Adrenal gland (tissue), 12 donors: ENCODE measurements around the gene UNC5C. TPM values are rescaled to one million over a fixed set of nuclear protein-coding genes. Genes with fewer than 3 reads are reported as not detected.

Experiments used
- DNase-seq, 7 donors: peaks; one replicate each; pipeline ENCODE4 v3.0.0-alpha.2; 2019 to 2020
- H3K27ac ChIP-seq, 5 donors: fragments of 200-600 bp; sonication (generic) in 4 of 5; 1 replicate in 3 of 5; 2 replicates in 2 of 5; pipeline versions ENCODE4 v1.5.1 to v1.8.0; 2016 to 2020; ENCODE audit warnings: mild to moderate bottlenecking in 1 of 5
- H3K27me3 ChIP-seq: fragments of 200-600 bp; 2 replicates; pipeline ENCODE4 v1.8.0; 2021
- H3K36me3 ChIP-seq, 2 donors: fragments of 200-600 bp; replicated peaks in 1 of 2; 1 replicate in 1 of 2; 2 replicates in 1 of 2; pipeline versions ENCODE4 v1.5.1 to v1.8.0; 2018 to 2022
- H3K4me1 ChIP-seq, 2 donors: fragments of 200-600 bp; replicated peaks in 1 of 2; 1 replicate in 1 of 2; 2 replicates in 1 of 2; pipeline versions ENCODE4 v1.5.1 to v1.8.0; 2018 to 2021
- H3K4me3 ChIP-seq, 4 donors: fragments of 200-600 bp; sonication (generic) in 3 of 4; one replicate each; pipeline ENCODE4 v1.5.1; 2016 to 2018
- H3K9me3 ChIP-seq, 3 donors: fragments of 200-600 bp; sonication (generic) in 1 of 3; replicated peaks in 1 of 3; 1 replicate in 2 of 3; 2 replicates in 1 of 3; pipeline versions ENCODE4 v1.5.1 to v1.8.0; 2016 to 2021
- CTCF ChIP-seq, 6 experiments: fragments of 450-650 bp in 4 of 6; fragments of 200-600 bp in 2 of 6; sonication (generic) in 1 of 6; IDR thresholded peaks; 1 replicate in 5 of 6; 2 replicates in 1 of 6; pipeline versions ENCODE4 v1.5.1 to v1.8.0; 2016 to 2021; ENCODE audit warnings: antibody characterized with exemption in 6 of 6, mild to moderate bottlenecking in 2 of 6, moderate library complexity in 1 of 6
- POLR2A ChIP-seq, 2 donors: fragments of 450-650 bp; IDR thresholded peaks; one replicate each; pipeline ENCODE4 v1.6.1; 2017; ENCODE audit warnings: antibody characterized with exemption in 2 of 2, mild to moderate bottlenecking in 2 of 2, moderate library complexity in 1 of 2
- whole genome bisulfite sequencing, 4 donors: extraction: QIAGEN DNeasy Blood & Tissue Kit in 2 of 4; methylation state at CpG; one replicate each; pipeline versions ENCODE4 v1.1.5 to v1.1.7; 2013 to 2017; 5-methylcytosine and 5-hydroxymethylcytosine counted together
- intact Hi-C, 2 donors: fragments of 100-400 bp; cut with DNase I; formaldehyde crosslinking; loops; one replicate each; pipeline versions ENCODE4 v1.14.1 to v1.15.0; 2022 to 2023
- polyA plus RNA-seq, 3 donors: library from polyadenylated mRNA; stranded (reverse); fragments of 200-250 nt in 2 of 3; fragments of 350-450 nt in 1 of 3; fragmentation: Illumina TruSeq in 1 of 3; extraction: RNeasy Lipid Tissue Mini Kit (QIAGEN cat#74804) in 1 of 3; gene quantifications; one replicate each; pipeline ENCODE4 v1.2.3, GENCODE V29; 2013 to 2014
- total RNA-seq, 9 donors: library from RNA; depleted of rRNA in 4 of 9; stranded (reverse); fragments of >200 nt in 4 of 9; fragments of 120-200 nt in 1 of 9; fragmentation: NEBNext Ultra II Directional in 1 of 9; extraction: Animal tissue kit (Norgen Biotek cat#: 25700) in 1 of 9; gene quantifications; one replicate each; pipeline versions ENCODE4 v1.1.0 to v1.2.4, GENCODE V29; 2013 to 2023
- donor health status: healthy with polysubstance abuse.
- donor health status: Bipolar disorder and iron deficiency.
- donor health status: DM: yes; HTN: yes; CAD: no.
- donor health status: DM: no; HTN: no; CAD: no.
- donor health status: DM: no; HTN: no; CAD: no.
- donor health status: DM: yes; HTN: yes; CAD: no.

The UNC5C gene
- total and polyA plus RNA-seq, 12 donors = 4.7 to 33.5 (median 23.8) TPM

- Histone ChIP-seq H3K27me3 (no peaks in the 10 kb centered on the region), H3K4me3 (no peak overlapping the region), H3K9me3 (no peaks in the 10 kb centered on the region), H3K4me1 (peaks cover 0 to 8% of the 10 kb centered on the region in 2 donors), H3K36me3 (no peaks in the 10 kb centered on the region), H3K27ac (no peak overlapping the region)
- intact Hi-C loops = loop anchor here in 1 of 2 donors (10.0 kb wide), 1 partner anchor 358 kb away; the partner anchor contains the start of gene UNC5C
- WGBS, 4 donors = 91 to 96% (median 93%) methylated on average over 8 of the region's 8 CpGs
- DNase-seq = no peak
- TF ChIP-seq POLR2A (IDR thresholded peaks at IDR 0.05) (no peak), CTCF (IDR thresholded peaks at IDR 0.05) (no peak)
Observed at GRCh38 chr4:95186666-95187065, 362.1 kb downstream of the UNC5C start.

- Histone ChIP-seq H3K4me1 (peaks cover 0 to 9% of the 10 kb centered on the region in 2 donors), H3K27ac (no peak overlapping the region), H3K9me3 (no peaks in the 10 kb centered on the region), H3K27me3 (no peaks in the 10 kb centered on the region), H3K36me3 (no peaks in the 10 kb centered on the region), H3K4me3 (no peak overlapping the region)
- no peak for TF ChIP-seq CTCF (IDR thresholded peaks at IDR 0.05)
- TF ChIP-seq POLR2A (IDR thresholded peaks at IDR 0.05) = no peak
- WGBS, 4 donors = 72 to 89% (median 86%) methylated on average over 5 of the region's 5 CpGs
- no peak for DNase-seq
- intact Hi-C loops = loop anchor here in 1 of 2 donors (10.0 kb wide), 1 partner anchor 361 kb away; the partner anchor contains the start of gene UNC5C
Observed at GRCh38 chr4:95183656-95184408, 364.9 kb downstream of the UNC5C start.

GRCh38 chr4:95181996-95182306, 366.8 kb downstream of the UNC5C start:
- DNase-seq = no peak
- TF ChIP-seq CTCF (IDR thresholded peaks at IDR 0.05) (no peak), POLR2A (IDR thresholded peaks at IDR 0.05) (no peak)
- no peaks in the 10 kb centered on the region for H3K27me3 ChIP-seq
- no peaks in the 10 kb centered on the region for H3K36me3 ChIP-seq
- 38 to 40% (median 38%) methylated on average over 2 of the region's 2 CpGs for WGBS, 4 donors
- H3K9me3 ChIP-seq = no peaks in the 10 kb centered on the region
- H3K4me3 ChIP-seq = no peak overlapping the region
- H3K27ac ChIP-seq = peak overlapping the region in 1 of 5 donors; percentile 66
- intact Hi-C loops = loop anchor here in 1 of 2 donors (10.0 kb wide), 1 partner anchor 363 kb away; the partner anchor contains the start of gene UNC5C
- peaks cover 0 to 9% of the 10 kb centered on the region in 2 donors for H3K4me1 ChIP-seq

GRCh38 chr4:95181243-95181995, 367.4 kb downstream of the UNC5C start:
- intact Hi-C loops = loop anchor here in 1 of 2 donors (10.0 kb wide), 1 partner anchor 363 kb away; the partner anchor contains the start of gene UNC5C
- Histone ChIP-seq H3K9me3 (no peaks in the 10 kb centered on the region), H3K4me1 (peaks cover 0 to 9% of the 10 kb centered on the region in 2 donors), H3K36me3 (no peaks in the 10 kb centered on the region), H3K27me3 (no peaks in the 10 kb centered on the region), H3K4me3 (no peak overlapping the region), H3K27ac (peak overlapping the region in 1 of 5 donors; percentile 66)
- TF ChIP-seq CTCF (IDR thresholded peaks at IDR 0.05) = peak in 2 of 6 experiments; percentile 20 to 29
- no peak for TF ChIP-seq POLR2A (IDR thresholded peaks at IDR 0.05)
- WGBS, 4 donors = 64 to 72% (median 68%) methylated on average over 18 of the region's 18 CpGs
- peak in 6 of 7 donors; percentile 24 to 85 (median 44) for DNase-seq
